HG03558 (cell line): ENCODE data around the gene NOX5.

Source experiments
- ATAC-seq: cut with Tn5 transposase; IDR thresholded peaks from one replicate; pipeline ENCODE4 v1.9.1; 2021; ENCODE audit warnings: moderate number of reproducible peaks; ENCODE audit not compliant: unreplicated experiment; ENCODE audit errors: extremely low read depth

Gene NOX5

GRCh38 chr15:69094124-69094921, 79.8 kb downstream of the NOX5 start:
- ATAC-seq, result no peak

GRCh38 chr15:69095274-69095673, 80.8 kb downstream of the NOX5 start:
- no peak for ATAC-seq

GRCh38 chr15:69096196-69096595, 81.7 kb downstream of the NOX5 start:
- ATAC-seq, result no peak

- no peak for ATAC-seq
These were observed 82.1 kb downstream of the NOX5 start for GRCh38 chr15:69096626-69097025.

GRCh38 chr15:69098771-69099170, 84.3 kb downstream of the NOX5 start:
- no peak for ATAC-seq

- no peak for ATAC-seq
These were observed 85.4 kb downstream of the NOX5 start for GRCh38 chr15:69099941-69100340.

GRCh38 chr15:69100821-69101220, 86.3 kb downstream of the NOX5 start:
- no peak for ATAC-seq

- ATAC-seq, result no peak
These were observed 89.7 kb downstream of the NOX5 start for GRCh38 chr15:69104050-69104750.

GRCh38 chr15:69105451-69105985, 91.0 kb downstream of the NOX5 start:
- no peak for ATAC-seq

GRCh38 chr15:69107025-69107620, 92.6 kb downstream of the NOX5 start:
- no peak for ATAC-seq
